Activated T-helper 1 cell treated with Interleukin-2 at 50 U/mL for 16 hours (primary cell): ENCODE results near the gene SPTB.

Experiments used
- DNase-seq: peaks from one replicate; pipeline ENCODE4 v3.0.0-alpha.2; 2020; ENCODE audit warnings: low read depth

SPTB gene

DNA sequence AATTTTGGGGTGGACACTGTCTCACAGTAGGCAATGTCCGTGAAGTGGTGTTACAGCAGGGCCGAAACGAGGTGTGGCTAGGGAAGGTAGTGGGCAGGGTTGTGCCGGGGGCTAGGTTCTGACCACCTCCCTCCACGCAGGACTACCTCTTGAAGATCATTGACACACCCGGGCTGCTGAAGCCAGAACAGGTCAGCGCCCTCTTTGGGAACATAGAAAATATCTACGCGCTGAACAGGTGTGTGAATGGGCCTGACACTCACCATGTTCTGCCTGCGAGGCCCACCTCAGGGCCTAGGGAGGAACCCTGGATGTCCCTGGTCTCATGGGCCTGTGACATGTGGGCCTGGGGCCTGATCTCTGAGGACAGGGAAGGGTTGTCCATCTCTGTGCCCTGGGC lies 150.9 kb downstream of the SPTB start:
- no peak for DNase-seq

DNA sequence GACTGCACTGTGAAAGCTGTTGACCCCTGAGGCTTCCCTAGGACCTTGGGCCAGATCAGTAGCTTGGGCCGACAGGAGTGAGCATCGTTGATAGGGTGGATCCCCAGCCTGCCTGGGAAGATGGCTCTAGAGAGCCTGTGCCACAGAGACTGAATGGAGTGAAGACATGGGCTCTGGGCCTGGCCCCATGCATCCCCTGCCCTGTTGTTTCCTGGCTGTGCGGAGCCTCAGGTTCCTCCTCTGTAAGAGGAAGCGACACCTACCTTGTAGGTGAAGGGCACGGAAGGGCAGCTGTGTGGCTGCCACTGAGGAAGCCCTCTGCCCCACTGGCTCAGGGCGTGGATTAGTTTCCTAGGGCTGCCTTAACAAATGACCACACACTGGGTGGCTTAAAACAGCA lies 151.6 kb downstream of the SPTB start:
- DNase-seq = no peak

DNA sequence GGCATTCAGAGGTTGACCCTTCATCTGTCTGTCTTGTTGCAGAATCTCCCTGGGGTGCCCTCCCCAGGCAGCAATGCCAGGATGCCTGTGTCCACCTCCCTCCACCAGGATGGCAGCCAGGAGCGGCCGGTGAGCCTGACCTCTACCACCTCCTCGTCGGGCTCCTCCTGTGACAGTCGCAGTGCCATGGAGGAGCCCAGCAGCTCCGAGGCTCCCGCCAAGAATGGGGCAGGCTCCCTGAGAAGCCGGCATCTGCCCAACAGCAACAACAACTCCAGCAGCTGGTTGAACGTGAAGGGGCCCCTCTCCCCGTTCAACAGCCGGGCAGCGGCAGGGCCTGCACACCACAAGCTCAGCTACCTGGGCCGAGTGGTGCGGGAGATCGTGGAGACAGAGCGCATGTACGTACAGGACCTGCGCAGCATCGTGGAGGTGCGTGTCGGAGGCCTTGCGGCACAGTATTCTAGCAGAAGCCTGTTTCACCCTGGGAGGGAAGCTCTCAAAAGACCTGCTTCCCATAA lies 152.1 kb downstream of the SPTB start:
- DNase-seq = no peak

DNA sequence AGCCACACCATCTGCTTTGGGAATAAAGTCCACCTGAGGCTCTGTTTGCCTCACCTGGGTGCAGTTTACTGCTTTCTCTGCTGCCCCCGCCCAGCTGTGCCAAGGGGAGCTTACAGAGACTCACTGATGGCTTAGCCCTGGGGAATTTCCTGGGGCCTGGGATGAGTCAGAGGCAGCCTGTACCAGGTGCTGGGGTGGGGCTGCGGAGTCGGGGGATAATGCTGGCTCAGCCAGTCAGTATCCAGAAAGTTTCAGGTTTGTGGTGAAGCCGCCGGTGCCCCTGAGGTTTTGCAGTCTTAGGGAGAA lies 153.2 kb downstream of the SPTB start:
- DNase-seq = peak; percentile 35

DNA sequence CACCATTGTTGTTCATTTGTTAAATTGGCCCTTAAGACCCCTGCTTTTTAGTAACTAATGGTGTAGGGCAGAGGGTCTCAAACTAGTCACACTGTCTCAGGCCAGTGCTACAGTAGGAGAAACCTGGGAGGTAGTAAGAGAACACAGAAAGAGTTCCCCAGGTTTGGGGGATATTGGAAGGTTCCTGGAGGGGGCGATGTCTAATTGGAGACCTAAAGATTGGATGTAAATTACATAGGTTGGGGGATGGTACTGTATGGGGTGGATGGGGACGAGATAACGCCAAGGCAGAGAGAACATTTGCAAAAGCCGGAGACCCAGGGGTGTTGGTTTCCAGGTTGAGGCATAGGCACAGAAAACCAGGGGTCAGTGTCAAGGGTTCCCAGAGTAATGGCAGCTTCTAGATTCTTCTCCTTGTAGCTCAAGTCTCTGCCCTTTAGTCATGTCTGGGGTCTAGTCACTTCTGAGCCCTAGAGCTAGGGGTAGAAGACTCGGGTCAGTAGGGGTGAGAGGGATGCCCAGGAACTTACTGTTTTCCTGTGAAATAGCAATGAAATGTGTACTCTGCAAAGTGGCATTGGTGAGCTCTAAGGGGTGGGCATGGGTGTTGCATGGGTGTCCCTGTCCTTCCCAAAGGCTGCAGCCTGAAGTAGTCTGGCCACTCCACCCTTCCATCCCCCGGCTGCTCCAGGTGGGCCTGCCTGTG lies 153.7 kb downstream of the SPTB start:
- DNase-seq = no peak

DNA sequence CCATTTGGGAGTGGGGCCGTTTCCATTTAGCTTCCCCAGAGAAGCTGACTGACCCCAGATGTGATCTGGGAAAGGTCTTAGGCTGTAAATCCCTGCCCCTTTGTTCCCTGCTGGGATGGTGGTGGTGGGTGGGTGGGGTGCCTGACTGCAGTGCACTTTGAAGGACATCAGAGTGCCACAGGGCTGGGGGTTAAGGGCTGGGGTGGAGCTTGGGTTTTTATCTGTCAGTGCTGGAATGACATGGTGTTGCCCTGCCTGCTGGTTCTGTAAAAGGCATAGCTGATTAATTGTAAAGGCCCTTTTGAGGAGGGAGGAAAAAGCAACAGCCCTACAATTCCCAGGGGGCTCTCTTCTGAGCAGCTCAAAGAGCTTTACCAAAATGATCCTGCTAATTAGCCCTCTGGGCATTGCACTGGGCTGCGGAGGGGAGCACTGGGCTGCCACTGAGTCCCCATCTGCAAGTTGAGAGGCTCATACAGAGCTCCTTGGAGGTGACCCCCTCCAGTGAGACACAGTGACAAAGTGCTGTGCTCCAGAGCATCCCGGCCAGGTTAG lies 154.4 kb downstream of the SPTB start:
- no peak for DNase-seq

DNA sequence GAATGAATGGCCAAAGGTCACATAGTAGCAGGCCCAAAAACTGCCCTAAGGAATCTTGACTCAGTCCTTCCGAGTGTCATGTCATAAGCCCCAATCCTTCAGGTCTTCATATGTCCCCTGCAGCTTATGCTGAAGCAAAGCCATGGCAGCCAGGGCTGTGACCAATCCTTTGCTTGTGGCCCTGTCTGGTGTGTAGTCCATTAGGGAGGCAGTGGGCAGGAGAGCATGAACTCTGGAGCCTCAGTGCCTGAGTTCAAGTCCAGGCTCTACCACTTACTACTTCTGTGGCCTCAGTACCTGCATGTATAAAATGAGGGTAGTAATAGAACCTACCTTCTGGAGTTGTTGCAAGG lies 155.2 kb downstream of the SPTB start:
- no peak for DNase-seq

DNA sequence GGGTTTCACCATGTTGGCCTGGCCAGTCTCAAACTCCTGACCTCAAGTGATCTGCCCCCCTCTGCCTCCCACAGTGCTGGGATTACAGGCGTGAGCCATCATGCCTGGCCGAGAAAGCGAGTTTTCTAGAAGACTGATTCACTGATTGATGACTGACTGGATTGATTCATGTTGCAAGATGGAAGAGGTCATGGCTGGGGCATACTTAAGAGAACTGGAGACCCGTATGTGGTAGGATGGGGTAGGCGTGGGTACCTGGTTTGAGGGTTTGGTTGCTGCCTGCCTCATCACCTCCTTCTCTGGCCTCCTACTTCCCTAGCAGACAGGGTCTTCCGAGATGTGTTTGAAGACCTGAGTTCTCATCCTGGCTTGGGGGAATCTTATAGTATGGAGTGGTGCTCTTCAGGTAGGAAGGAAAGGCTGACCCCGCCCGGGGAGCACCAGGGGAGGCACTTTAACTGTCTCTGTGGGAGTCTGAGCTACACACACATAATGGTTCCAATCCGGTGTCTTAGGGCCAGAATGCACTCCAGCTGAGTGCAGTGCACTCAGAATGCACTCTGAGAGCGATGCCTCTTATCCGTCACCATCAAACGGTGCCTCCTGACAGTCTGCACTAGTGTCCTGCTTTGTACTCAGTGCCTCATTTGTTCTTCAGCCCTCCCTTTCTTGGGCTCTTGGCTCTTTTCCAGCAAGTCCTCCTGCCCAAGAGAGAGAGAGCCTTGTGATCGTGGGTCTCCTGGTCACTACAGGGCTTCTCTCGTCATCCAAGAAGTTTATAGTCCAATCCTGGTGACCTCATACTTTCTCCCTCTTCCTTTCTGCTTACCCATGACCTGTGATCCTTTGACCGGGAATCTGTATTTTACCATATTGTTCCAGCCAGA lies 155.8 kb downstream of the SPTB start:
- DNase-seq = no peak

DNA sequence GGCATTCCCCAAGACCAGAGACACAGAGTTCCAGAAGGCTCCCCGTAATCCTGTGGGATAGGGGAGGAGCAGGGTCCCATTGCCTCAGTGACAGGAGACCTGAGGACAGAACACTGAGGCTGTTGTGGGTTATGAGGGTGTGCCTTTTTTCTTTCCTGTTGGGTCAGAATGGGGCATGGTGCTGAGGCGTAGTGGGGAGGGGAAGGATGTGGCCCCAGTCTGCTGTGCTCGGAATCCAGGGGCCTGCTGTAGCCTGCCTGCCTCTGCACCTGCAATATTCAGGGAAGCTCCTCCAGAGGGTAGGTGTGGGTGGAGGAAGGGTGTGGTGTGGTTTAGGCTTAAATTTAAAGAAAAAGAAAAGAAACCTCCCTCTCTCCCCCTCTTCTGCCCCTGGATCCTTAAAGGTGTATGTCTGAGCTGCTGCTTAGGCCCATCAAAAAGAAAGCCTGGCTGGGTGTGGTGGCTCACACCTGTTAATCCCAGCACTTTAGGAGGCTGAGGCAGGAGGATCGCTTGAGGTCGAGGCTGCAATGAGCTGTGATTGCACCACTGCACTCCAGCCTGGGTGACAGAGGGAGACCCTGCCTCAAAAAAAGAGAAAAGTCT lies 156.8 kb downstream of the SPTB start:
- DNase-seq = peak; percentile 31

DNA sequence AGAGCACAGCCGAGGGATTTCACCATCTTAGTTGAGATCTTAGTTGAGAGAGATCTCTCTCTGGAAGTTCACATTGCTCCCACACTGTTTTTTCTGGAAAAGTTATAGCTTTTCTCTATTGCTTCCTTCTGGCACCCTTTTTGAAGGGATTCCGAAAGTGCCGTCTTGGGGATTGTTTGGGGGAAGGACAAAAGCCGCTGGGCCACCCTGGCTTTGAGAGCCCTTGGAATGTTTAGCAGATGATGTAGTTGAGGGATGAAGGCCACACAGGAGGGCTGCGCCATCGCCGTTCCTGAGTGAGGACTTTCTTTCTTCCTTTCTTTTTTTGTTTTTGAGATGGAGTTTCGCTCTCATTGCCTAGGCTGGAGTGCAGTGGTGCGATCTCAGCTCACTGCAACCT lies 157.8 kb downstream of the SPTB start:
- DNase-seq = no peak

DNA sequence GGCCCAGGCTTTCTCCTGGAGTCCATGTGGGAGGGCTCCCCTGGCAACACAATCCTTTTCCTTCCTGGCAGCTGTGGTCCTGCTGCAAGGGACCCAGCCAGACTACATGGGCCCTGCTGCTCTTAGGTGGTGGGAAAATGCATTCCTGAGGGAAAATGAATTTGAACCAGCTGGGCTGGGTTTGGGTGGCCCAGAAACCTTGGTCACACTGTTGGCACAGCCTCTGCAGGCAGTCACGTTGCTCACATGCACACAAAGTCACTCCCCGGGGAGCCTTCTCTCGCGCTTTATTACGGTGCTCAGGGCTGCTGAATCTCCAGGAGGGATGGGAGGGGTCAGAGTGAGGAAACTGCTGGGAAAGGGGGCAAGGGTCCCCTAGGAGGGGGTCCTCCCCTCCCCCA lies 158.3 kb downstream of the SPTB start:
- DNase-seq = no peak

DNA sequence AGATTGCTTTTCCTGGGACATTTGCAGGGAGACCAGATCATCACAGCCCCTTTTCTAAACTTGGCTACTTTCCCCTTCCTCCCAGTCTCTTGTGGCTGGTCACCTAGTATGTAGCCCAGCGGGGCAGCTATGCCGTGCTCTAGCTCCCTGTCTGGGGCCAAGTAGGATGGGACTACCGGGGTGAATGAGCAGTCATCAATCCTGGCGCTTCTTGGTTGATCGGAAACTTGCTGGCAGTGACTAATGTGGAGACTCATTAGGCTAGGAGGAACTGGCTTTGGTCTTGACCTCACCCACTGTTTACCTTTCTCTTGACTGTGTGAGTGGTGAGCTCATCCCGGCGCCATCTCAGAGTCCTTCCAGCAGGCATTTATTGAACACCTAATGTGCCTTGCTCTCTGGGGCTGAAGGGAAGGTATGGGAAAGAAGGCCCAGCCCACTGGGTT lies 159.6 kb downstream of the SPTB start:
- DNase-seq = no peak

DNA sequence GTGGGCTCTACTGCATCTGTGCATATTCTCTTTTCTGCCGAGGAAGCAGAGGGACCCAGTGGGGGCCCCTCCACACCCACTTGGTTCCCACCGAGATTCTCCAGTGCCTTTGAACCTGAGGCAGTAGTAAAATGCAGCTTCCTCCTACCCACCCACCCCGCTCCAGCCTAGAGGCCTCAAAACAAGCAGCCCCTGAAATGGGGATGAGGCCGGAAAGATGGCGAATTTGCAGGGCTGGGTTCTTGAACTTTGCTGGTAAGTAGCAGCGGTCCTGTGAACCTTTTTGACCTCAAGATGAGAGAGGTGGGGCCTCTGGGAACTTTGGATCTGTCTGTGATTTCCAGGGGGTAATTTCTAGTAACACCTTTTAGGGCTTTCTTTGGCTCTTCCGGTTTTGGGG lies 160.1 kb downstream of the SPTB start:
- DNase-seq = no peak

DNA sequence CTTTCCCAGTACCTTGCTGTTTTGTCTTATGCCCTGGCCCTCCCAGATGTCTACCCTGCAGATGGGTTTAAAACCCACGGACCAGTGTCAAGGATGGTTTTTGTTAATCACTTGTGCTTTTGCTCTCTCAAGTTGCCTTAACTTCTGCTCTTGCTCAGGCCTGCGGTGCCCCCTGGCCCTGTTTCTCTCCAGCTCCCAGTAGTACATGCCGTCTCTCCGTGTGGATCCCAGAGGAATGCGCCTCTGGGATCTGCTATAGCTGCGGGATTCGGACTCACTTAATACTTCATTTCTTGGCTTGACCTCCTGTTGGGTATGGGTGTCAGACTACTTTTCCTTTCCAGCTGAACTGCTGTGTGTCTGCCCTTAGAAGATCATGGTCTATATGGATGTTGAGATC lies 160.9 kb downstream of the SPTB start:
- DNase-seq = no peak

DNA sequence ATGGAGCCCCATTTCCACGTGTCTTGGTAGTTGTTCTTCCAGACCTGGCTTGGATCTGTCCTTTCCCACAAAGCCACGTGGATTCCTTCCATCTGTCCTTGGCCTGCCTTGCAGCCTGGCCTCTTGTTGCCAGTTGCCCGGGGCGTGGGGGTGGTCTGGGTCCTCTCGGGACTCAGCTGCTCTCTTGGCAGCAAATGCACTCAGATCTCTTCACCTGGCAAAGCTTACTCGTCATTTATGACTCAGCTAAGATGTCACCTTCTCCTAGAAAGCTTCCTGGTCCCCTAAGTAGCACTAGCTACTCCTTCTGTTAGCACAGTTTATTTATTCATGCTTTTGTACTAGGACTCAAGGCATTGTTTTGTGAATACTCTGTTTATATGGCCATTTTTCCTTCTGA lies 161.8 kb downstream of the SPTB start:
- DNase-seq = no peak

DNA sequence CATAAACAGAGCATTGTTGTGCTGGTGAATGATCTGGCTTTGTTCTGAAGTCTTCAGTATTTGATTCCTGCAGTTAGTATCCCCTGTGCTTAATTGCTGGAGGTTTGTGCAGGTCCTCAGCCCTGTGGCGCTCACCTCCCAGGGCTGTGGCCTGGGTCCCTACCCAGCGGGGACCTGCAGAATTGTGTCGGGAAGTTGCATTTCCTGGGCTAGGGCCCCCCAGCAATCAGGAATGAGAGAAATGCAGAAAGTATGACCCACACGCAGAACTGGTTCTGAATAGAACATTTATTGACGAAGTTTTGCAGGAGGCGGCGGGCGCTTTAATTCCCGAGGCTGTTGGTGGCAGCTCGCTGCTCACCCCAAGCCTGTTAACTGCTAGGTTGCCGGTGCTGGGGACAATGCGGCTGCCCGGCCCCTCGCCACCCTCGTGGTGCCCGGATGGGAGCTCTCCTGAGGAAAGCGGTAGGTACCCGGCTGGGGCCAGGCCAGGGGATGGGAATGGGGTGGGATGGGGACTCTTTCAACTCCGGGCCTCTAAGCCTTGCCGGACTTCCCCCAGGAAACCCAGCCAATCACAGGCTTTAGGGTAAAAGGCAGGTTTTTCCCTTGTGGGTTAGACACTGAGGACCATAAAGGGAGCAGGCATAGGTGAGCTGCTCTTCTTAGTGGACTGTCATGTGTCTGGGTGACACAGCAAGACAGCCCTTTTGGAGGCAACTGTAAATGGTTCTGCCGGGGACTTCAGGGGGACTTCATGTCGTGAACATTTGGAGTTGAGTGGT lies 163.9 kb downstream of the SPTB start:
- no peak for DNase-seq

DNA sequence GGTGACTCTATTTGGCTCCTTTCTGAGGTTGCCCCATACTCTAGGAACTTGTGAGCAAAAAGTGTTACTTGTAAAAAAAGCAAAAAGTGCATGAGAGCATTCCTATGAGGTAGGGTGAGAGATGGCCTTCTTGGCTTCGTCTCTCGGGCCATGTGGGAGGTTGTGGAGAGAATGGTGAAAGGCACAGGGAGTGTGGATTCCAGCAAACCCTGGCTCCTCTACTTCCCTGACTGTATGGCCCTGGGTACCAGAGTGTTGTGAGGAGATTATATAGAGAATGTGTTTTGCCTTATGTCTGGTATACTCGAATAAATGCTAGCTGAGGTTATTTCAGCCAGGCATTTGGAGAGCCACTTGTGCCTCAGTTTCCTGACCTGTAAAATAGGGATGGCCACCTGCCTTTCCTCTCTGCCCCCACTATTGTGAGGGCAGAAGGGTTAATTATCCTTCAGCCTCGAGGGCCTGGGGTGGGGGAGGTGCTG lies 164.5 kb downstream of the SPTB start:
- no peak for DNase-seq

DNA sequence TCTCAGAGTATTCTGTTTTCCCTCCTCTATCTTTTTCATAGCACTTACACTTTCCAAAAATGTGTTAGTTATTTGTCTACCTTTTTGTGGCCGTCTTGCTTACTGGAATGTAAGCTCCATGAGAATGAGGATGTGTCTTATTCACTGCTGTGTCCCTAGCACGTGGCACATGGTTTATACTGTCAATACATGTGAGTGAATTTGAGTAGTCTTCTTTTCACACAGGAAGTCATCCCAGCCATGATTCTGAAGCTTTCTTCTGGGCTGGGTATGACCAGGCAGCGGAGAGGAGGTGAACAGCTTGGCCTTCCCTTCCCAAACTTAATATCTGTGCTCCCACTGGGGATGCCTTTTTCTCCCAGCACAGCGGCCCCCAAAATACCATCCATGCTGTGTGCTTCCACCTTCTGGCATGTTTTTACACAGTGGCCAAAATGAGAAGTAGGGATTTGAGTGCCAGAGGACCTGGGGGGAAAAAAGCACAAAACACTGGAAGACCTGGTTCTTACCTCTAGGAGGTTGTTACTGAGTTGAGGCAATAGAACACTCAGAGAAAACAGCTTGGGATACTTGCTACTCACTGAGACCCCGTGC lies 165.2 kb downstream of the SPTB start:
- no peak for DNase-seq

DNA sequence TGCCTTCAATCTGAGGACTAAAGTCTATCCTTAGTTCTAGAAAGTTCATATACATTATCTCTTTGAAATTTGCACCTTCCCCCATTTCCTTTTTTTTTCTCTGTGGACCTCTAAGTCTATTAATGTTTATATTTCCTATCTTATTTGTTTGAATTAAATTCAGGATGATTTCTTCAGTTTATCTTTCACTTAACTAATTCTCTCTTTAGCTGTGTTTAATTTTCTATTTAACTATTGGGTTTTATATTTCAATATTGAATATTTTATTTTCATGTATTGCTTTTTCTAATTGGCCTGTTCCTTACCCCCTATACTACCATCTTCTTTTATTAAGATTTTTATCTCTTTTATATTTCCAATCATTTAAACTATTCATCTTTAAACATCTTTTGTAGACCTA lies 166.0 kb downstream of the SPTB start:
- DNase-seq = no peak

DNA sequence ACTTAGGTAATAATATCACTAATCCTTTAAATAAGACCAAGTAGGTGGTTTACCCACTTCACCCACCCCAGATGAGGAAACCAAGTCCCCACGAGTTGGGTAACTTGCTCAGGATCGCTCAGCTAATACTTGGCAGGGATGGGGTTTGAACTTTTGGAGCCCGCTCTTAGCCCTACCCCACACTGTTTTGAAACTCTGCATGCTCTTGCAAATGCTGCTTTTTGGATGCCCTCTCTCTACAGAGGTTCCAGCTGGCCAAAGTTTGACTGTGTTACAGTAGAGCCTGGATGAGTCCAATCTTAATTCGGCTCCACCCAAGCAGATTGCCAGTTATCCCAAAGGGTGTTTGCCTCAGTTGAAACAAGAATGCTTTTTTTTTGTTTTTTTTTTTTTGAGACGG lies 168.7 kb downstream of the SPTB start:
- no peak for DNase-seq

DNA sequence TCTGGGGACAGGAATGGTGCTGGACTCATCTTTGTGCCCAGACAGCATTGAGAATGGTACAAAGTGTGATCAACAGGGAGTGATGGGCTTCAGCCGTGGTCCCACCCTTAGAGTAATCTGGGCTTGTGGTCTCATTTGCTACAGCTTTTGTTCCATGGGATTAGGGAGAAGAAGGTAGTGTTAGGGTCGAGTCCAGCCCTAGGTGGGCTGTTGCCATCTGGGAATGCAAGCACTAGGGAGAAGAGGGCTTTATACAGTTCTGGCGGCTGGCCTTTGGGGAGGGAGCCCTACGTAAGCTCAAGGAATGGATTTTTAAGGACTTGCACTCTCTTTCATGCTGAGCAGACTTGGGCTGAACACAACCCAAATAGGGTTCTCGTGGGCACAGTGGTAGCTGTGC lies 170.6 kb downstream of the SPTB start:
- no peak for DNase-seq
